HG03103 (cell line): ENCODE measurements around the gene SSX2B.
"Not testable (repeated sequence)": the region's sequence is repeated elsewhere in the genome, so short reads cannot be mapped to it uniquely, and the experiment has no call there.

Experiments used
- ATAC-seq: cut with Tn5 transposase; IDR thresholded peaks from one replicate; pipeline ENCODE4 v1.9.1; 2021; ENCODE audit warnings: low read depth; ENCODE audit not compliant: unreplicated experiment

SSX2B gene, protein sequence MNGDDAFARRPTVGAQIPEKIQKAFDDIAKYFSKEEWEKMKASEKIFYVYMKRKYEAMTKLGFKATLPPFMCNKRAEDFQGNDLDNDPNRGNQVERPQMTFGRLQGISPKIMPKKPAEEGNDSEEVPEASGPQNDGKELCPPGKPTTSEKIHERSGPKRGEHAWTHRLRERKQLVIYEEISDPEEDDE

DNA sequence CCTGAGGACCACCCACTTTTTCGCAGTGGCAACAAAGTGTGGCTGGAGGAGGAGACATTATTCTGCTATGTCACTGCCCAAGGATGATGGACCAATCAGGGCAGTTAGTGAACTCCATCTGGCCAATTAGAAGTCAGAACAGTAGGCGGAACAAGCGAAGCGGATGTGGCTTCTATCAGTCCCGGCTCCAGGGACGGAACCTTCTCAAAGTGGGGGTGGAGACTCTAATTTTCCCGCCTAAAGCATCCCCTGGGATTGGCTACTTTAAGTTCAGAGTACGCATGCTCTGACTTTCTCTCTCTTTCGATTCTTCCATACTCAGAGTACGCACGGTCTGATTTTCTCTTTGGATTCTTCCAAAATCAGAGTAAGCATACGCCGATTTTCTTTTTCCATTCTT, at the start of gene SSX2B:
Gene SSX2B, plus strand, starts transcription at position 301 of the 400 bp plus-strand sequence. CDS start 1,429 bp downstream, outside the sequence.
- not testable (repeated sequence) for ATAC-seq

DNA sequence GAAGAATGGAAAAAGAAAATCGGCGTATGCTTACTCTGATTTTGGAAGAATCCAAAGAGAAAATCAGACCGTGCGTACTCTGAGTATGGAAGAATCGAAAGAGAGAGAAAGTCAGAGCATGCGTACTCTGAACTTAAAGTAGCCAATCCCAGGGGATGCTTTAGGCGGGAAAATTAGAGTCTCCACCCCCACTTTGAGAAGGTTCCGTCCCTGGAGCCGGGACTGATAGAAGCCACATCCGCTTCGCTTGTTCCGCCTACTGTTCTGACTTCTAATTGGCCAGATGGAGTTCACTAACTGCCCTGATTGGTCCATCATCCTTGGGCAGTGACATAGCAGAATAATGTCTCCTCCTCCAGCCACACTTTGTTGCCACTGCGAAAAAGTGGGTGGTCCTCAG, 44.0 kb upstream of the SSX2B start, which contains the start of gene SSX2:
Gene SSX2, minus strand, starts transcription at position 101 of the 400 bp plus-strand sequence. CDS start 1,429 bp downstream, outside the sequence.
- not testable (repeated sequence) for ATAC-seq

DNA sequence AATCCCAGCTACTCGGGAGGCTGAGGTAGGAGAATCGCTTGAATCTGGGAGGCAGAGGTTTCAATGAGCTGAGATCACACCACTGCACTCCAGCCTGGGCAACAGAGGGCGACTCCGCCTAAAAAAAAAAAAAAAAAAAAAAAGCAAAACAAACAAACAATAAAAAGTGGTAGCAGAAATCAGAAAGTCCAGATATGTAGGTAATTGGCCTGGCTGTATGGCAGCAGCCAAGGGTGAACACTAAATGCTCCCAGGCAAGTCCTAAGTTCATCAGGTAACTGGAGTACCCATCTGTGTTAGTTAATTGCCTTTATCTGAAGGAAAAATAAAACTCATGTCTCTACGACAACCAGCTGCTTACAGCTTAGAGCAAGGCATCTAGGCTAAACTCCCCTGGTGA, 14.9 kb downstream of the SSX2B start:
- ATAC-seq = not testable (repeated sequence)

DNA sequence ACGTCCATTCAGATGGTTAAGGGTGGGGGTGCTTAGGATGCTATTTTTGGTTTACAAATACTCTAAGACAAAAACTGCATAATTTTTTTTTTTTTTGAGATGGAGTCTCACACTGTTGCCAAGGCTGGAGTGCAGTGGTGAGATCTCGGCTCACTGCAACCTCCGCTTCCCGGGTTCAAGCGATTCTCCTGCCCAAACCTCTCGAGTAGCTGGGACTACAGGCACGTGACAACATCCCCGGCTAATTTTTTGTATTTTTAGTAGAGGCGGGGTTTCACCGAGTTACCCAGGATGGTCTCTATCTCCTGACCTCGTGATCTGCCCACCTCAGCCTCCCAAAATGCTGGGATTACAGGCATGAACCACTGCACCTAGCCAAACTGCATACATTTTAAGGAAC, 22.5 kb downstream of the SSX2B start:
- not testable (repeated sequence) for ATAC-seq

DNA sequence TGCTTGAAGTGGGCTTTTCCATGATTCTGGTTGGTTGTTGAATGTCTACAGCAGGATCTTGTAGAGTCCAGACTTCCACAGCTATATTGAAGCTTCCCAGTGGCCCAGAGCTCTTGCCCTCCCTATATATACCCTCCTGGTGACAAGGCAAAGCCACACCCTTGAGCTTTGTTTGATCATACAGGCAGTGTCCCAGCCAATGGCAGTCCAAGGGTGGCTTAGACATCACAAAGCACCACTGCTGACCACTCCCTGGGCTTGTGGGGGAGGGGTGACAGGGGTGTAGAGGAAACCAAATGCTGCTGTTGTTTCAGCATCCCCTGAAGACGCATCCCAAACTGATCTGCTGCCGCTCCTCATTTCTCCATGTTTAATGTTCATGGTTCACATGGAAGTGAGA, 46.3 kb downstream of the SSX2B start, which contains the start of gene SPANXN5:
Gene SPANXN5, minus strand, starts transcription at position 101 of the 400 bp plus-strand sequence. Its CDS starts 79 bp downstream, at position 22.
- not testable (repeated sequence) for ATAC-seq

DNA sequence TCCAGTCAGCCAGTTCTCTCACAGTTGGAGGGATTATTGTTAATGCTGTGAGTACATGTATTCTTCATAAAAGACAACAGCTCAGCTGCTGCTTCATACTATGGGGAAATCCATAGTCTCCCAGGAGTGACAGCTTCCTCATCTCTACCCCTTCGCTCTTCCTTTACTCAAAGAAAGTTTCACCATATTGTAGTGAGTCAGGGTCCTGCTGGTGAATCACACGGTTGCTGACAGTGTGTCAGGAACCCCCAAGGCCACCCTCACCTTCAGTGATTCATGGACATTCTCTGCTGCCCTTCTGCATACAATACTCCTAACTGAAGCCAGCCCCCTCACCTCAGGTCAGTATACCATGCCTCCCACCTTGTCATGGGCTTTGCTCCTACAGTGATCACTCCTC, 53.8 kb downstream of the SSX2B start:
- not testable (repeated sequence) for ATAC-seq
